Activated T-helper 9 cell treated with anti-CD3 and anti-CD28 coated beads, Interleukin-2, amount 50 U/mL, for 16 hours (primary cell): ENCODE measurements around the gene HPS4.
"Not testable (repeated sequence)": the region's sequence is repeated elsewhere in the genome, so short reads cannot be mapped to it uniquely, and the experiment has no call there.

ENCODE experiments used
- DNase-seq: peaks from one replicate; pipeline ENCODE4 v3.0.0-alpha.2; 2020; ENCODE audit warnings: low read depth

HPS4 gene

DNA sequence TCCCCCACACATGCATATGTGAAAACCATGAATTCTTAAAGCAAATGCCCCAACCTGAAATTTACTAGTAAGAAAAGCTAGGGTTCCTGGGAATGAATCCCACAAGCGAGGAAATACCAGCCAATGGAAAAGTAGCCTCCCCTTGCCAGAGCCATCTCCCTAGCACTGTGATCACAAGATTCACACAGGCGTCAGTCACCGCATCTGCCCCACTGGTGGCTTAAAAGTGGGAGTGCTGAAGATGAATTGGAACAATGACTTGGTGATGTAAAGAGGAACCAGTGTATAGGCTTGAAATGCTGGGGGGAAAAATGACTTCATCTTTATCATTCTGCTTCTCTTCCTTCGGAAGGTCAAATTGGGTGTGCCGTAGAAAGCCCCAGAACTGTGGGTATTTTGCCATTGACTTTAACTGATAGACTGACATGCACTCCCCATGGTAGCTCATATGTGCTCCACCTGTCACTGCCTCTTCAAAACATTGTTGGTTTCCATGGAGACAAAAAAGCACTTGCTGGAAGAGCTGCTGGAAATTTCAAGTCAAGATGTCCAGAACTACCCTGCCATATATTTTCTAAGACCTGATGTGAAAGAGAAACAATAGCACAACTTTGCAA lies 73.8 kb downstream of the HPS4 start:
- no peak for DNase-seq

DNA sequence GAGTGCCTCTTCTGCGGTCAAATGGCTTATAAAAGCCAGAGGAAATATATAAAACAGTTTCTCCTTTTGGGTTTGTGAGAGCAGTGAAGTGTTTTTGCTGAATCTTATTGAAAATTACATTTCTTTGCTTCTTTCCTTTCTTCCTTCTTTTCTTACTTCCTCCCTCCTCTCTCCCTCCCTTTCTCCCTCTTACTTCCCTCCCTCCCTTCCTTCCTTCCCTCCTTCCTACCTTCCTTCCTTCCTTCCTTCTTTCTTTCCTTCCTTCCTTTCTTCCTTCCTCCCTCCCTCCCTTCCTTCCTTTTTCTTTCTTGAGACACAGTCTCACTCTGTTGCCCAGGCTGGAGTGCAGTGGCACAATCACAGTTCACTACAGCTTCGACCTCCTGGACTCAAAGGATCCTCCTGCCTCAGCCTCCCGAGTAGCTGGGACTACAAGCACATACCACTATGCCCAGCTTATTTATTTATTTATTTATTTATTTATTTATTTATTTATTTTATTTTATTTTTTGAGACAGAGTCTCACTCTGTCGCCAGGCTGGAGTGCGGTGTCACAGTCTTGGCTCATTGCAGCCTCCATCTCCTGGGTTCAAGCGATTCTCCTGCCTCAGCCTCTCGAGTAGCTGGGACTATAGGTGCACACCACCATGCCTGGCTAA lies 74.9 kb downstream of the HPS4 start:
- DNase-seq: not testable (repeated sequence)

DNA sequence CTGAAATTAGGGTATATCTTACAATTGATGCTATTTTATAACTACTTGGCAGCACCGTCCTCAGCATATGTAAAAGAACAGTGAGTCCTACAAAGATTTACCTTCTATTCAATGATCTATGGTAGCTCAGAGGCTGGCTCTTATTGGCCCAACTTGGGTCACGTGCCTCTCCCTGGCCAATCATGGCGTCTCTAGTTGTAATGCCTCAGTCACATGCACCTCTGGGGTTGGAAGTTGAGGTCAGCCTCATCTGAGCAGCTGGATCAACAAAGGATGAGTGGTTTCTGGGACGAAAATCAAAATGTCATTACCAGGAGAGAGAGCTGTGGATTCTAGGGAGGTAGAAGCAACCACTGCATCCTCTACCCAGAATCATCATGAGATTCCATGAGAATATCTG lies 77.5 kb downstream of the HPS4 start:
- DNase-seq: no peak

DNA sequence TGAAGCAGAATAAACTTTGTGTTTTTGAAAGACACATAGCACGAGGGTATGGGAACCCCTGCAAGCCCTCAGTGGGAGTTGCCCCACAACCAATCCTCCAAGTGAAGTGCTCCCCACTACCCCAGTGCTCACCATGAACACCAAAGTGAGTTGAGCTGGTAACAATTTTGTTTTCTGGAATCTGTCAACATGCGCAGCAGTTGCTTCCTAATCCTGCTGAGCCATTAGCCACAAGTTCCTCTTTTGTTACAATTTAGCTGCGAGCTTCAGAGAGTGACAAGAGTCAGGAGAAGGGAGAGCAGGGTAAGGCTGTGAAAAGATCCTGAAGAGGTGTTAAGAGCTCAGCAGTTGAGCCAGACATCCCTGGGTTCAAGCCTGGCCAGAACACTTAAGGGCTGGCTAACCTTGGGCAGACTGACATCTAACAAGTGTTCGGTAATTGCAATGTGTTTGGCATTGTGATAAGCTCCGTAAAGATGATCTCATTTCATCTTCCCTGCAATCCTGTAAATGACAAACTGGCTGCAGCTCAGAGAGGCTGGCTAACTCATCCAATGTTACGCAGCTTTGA lies 78.6 kb downstream of the HPS4 start:
- DNase-seq: no peak

DNA sequence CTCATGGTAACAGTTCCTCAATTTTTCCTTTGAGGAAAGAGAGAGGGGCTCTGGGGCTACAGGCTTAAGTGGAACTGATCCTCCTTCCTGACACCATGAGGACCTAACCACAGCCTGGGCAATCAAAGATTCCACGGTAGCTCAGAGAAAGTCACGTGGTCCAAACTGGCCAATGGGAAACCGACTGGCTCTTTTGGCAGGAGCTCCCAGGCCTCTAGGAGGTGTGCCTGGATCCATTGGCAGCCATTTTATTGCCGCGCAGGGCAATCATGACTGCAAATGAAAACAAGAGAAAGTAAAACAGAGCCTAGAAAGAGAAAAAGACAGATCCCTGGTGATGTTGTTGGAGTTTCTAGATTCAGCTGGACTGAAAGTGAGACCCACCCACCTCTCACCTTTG lies 81.9 kb downstream of the HPS4 start:
- no peak for DNase-seq
